Measurements from ENCODE around the gene GHDC. TPM values are rescaled to one million over a fixed set of nuclear protein-coding genes. Genes with fewer than 3 reads are reported as not detected.

The GHDC gene
- total RNA-seq, 2 donors from 2014 or later, result 45.3 to 106 TPM

DNA sequence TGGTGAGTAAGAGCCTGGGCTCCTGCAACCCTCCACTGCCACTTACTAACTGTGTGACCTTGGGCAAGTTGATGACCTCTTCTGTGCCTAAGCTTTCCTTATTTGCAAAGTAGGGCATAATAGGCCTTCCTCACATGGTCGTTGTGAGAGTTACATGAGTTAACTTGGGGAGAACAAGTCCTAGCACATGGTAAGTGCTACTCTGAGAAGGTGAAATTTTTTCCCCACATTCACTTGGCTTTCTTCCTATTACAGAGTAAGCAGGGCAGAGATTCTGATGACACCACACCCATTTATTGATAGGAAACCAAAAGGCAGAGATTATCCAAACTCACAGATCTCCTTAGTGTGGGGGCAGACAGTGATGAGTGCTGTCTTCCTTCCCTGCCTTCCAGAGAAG, 15.0 kb downstream of the GHDC start:
- Histone ChIP-seq H3K9me3 (no peaks in the 10 kb centered on the region), H3K4me1 (replicated peaks) (peaks cover 4% of the 10 kb centered on the region), H3K27ac (no peak overlapping the region), H3K27me3 (replicated peaks; ENCODE audit: insufficient read depth) (peaks cover 4% of the 10 kb centered on the region), H3K36me3 (no peaks in the 10 kb centered on the region), H3K4me3 (no peak overlapping the region)
- TF ChIP-seq CTCF (IDR thresholded peaks at IDR 0.05) (no peak), POLR2A (IDR thresholded peaks at IDR 0.05) (no peak), POLR2AphosphoS5 (IDR thresholded peaks at IDR 0.05) (no peak)
- intact Hi-C loops (cut with DNase I), result no loop called here
- WGBS, result 7% methylated on average over 1 of the region's 1 CpG
- DNase-seq (ENCODE audit: low spot score), result no peak

DNA sequence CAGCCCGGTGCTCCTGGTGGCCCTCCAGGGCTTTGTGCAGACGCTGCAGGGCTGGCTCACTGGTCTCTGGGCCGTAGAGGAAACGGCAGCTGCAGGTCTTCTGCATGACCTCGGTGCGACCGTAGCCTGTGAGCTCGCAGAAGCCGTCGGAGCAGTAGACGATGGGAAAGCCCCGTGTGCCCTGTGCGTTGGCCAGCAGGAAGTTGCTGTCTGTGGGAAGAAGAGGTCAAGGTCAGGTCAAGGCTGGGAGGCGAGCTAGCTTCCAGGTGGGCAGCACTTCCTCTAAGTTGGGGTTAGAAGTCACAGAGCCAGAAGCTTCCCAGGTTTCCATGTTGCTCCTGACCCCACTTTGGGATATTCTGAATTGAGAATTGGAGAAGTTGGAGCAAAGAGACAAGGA, 15.5 kb downstream of the GHDC start:
- Histone ChIP-seq H3K27me3 (replicated peaks; ENCODE audit: insufficient read depth) (peaks cover 4% of the 10 kb centered on the region), H3K27ac (no peak overlapping the region)
- intact Hi-C loops (cut with DNase I), result no loop called here

DNA sequence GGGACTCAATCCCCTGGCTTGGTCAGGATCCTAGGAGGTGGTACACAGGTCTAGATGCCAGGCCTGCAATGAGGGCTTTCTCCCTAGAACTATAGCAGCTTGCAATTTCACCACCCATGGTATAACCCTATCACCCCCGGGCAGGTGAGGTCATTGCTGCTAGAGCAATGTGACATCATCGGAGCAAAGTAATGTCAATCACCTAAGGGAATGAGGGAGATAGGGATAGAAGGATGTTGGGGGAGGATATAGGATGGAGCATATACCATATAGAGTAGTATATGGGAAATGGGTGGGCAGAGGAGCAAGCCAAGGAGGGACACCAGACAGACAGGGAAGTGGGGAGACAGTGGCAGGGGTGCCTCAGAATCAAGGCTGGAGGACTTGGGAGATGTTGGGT, 16.6 kb downstream of the GHDC start:
- TF ChIP-seq POLR2AphosphoS5 (IDR thresholded peaks at IDR 0.05), result no peak
- TF ChIP-seq POLR2A (IDR thresholded peaks at IDR 0.05), result no peak
- TF ChIP-seq CTCF (IDR thresholded peaks at IDR 0.05), result no peak
- intact Hi-C loops (cut with DNase I), result no loop called here
- Histone ChIP-seq H3K9me3 (no peaks in the 10 kb centered on the region), H3K4me1 (replicated peaks) (no peaks in the 10 kb centered on the region), H3K27ac (no peak overlapping the region), H3K36me3 (no peaks in the 10 kb centered on the region), H3K27me3 (replicated peaks; ENCODE audit: insufficient read depth) (peaks cover 4% of the 10 kb centered on the region), H3K4me3 (no peak overlapping the region)
- DNase-seq (ENCODE audit: low spot score), result no peak
- WGBS, result 88% methylated on average over 2 of the region's 2 CpGs

More for the DNA sequence above, 15.5 kb downstream of the GHDC start:
- H3K4me1 ChIP-seq (replicated peaks), result peaks cover 2% of the 10 kb centered on the region
- 46% methylated on average over 14 of the region's 14 CpGs for WGBS
- H3K9me3 ChIP-seq, result no peaks in the 10 kb centered on the region
- no peak for DNase-seq (ENCODE audit: low spot score)
- H3K36me3 ChIP-seq, result no peaks in the 10 kb centered on the region
- no peak overlapping the region for H3K4me3 ChIP-seq
- TF ChIP-seq POLR2AphosphoS5 (IDR thresholded peaks at IDR 0.05) (no peak), POLR2A (IDR thresholded peaks at IDR 0.05) (no peak), CTCF (IDR thresholded peaks at IDR 0.05) (no peak)

- H3K4me3 ChIP-seq, result no peak overlapping the region
- H3K27me3 ChIP-seq (replicated peaks; ENCODE audit: insufficient read depth), result no peaks in the 10 kb centered on the region
- no peak overlapping the region for H3K27ac ChIP-seq
- no peaks in the 10 kb centered on the region for H3K4me1 ChIP-seq (replicated peaks)
- DNase-seq (ENCODE audit: low spot score), result no peak
- no peaks in the 10 kb centered on the region for H3K9me3 ChIP-seq
- no peaks in the 10 kb centered on the region for H3K36me3 ChIP-seq
- WGBS, result 68% methylated on average over 14 of the region's 14 CpGs
- intact Hi-C loops (cut with DNase I), result no loop called here
- TF ChIP-seq CTCF (IDR thresholded peaks at IDR 0.05) (no peak), POLR2AphosphoS5 (IDR thresholded peaks at IDR 0.05) (no peak), POLR2A (IDR thresholded peaks at IDR 0.05) (no peak)
Measured at GRCh38 chr17:42174126-42174783, 20.0 kb downstream of the GHDC start.

- Histone ChIP-seq H3K4me3 (no peak overlapping the region), H3K27me3 (replicated peaks; ENCODE audit: insufficient read depth) (no peaks in the 10 kb centered on the region), H3K9me3 (no peaks in the 10 kb centered on the region), H3K4me1 (replicated peaks) (no peaks in the 10 kb centered on the region), H3K36me3 (no peaks in the 10 kb centered on the region), H3K27ac (no peak overlapping the region)
- intact Hi-C loops (cut with DNase I), result no loop called here
- TF ChIP-seq POLR2AphosphoS5 (IDR thresholded peaks at IDR 0.05) (peak; percentile 51), POLR2A (IDR thresholded peaks at IDR 0.05) (no peak), CTCF (IDR thresholded peaks at IDR 0.05) (peak in 2 of 4 experiments; percentile 28 to 54)
- 32% methylated on average over 8 of the region's 11 CpGs for WGBS
- DNase-seq (ENCODE audit: low spot score), result peak; percentile 71
Measured at GRCh38 chr17:42171831-42172230, 22.5 kb downstream of the GHDC start.
